Stimulated activated CD4-positive, alpha-beta T cell treated with anti-CD3 and anti-CD28 coated beads, TNF-alpha, amount 100 ng/mL, for 4 hours (primary cell): ENCODE measurements around the gene EREG.

Experiments used
- DNase-seq, 3 experiments: peaks; one replicate each; pipeline ENCODE4 v3.0.0-alpha.2; 2020; ENCODE audit warnings: low read depth in 3 of 3

EREG gene

DNA sequence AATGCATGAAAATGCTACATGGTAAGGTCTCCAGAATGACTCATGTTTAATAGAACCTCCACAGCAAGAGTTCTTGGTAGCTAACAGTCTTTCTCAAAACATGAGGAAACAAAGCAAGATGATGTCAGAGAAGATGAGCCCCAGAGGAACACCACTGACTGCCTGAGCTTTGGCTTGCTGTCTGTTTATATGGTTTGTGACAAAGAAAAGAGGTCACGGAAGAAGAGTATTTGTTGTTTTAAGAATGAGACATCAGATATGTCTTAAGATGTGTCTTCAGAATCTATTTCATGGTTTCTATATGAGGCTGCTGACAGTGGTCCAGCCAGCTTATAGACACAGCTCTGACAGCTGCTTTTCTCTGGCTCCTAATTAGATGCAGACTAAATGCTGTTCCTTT lies 61.2 kb downstream of the EREG start:
- no peak for DNase-seq

DNA sequence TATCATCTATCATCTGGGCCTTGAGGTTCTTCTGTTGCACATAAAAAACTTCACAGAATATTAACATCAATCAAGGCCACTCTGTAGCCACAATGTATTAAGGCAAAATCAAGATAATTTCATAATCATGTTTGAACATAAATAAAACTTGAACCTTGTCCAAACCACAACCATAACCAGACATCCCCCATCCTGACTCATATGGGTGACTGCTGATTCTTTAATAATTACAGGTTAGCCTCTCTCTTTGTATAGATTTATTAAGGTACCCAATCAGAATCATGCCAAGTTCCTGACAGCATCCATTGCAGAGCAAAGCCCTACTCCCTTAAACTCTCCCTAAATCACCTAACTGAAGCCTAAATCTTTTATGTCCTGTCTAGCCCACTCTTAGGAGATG lies 63.3 kb downstream of the EREG start:
- no peak for DNase-seq

DNA sequence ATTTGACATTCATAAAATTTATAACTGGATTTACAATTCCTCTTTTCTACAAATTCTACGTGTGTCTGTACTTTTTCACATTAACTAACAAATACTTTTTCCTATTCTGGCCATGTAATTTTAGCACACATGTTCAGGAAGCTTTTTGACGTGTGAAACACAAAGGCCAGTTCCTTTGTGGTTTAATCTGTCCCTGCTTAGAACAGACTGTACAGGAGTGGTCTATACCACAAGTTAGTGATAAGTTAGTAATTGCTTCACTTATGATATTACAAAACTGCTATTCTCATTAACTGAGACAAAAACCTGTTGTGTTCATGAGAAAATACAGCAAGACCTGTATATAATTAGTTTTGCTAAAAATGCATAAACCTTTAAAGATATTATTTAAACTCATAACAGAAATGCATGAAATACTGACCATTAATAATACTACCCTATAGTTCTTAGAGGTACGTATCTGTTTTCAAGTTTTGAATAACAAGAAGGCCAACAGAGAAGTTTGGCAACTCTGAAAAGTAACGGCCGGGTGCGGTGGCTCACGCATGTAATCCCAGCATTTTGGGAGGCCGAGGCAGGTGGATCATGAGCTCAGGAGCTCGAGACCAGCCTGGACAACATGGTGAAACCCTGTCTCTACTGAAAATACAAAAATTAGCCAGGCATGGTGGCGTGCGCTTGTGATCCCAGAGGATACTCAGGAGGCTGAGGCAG lies 66.3 kb downstream of the EREG start:
- no peak for DNase-seq

DNA sequence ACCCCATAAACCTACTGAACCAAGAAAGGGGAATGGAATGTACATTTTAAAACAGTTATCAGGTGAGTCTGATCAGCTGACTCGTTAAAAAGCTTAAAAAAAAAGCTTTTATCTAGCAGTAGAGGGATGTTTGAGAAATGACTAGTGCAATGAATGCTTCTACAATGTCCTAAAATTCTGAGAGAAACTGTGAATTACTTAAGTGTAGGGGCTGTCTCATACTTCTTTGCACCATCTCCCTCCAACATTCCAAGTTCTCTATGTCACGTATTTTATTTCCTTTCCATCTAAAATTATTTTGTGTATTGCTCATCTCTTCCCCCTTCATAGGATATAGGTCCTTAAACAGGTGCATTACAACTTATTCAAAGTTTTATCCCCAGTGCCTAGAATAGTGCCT lies 68.1 kb downstream of the EREG start:
- DNase-seq, result no peak

DNA sequence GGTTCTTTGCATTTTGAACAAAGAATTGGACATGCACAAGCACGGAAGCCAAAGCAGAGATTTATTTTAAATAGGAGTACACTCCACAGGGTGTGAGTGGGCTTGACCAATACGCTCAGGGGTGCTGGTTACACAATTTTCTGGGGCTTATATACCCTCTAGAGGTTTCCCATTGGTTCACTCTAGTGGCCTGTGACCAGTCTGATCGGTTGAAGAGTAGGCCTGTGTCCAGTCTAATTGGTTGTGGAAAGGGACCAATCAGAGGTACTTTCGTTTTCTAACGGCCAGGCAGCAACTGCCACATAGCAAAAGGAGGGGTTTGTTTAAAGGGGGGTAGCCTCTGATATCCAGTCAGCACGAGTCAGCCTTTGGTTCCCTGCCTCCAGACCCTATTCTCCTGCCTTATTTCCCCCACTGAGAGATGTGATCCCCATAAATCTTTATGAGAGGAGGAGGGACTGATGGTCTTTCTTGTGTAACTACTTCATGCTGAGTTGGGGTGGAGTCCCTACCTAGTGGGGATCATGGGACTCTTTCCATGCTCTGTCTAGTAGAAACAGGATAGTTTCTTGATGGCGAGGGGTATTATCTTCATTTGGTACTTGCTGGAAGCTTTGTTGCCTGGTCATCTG lies 68.7 kb downstream of the EREG start:
- no peak for DNase-seq

DNA sequence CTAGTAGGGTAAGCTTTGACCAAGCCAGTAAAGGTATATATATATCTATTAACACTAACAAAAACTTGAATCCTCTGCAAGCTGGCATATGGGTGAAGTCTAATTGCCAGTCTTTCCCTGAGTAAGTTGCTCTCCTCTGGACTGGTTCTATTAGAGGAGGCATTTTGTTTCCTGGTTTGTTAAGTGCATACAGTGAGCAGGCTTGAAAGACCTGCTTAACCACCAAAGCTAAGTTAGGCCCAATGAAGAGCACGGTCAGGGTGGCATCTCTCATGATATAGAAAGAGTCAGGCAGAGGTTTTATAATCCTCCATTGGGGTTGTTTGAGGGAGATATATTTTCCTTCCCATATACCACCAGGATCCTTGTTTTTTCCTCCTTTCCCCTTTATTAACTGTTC lies 70.4 kb downstream of the EREG start:
- DNase-seq, result no peak

DNA sequence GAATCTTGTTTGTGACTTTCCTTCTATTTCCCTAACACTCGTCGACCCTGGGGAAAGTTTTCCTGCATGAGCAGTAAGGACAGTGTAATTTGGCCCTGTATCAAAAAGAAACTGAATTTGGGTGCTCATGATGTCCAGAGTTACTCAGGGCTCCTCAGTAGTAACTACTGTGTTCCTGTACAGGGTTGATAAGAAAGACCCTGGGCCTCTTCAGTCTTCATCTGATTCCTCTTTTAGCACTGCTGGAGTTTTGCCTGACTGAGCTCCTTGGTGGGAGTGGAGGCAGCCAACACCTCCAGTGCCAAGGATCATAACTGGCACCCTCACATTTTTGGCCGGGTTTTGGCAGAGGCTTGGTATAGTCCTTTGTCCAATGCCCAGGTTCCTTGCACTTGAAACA lies 72.9 kb downstream of the EREG start:
- no peak for DNase-seq
